Stimulated activated CD4-positive, alpha-beta T cell treated with anti-CD3 and anti-CD28 coated beads, Interleukin-1b, Interleukin-23, amount 100 ng/mL, for 48 hours (primary cell): ENCODE measurements around the gene ZNF808.
"Not testable (repeated sequence)": the region's sequence is repeated elsewhere in the genome, so short reads cannot be mapped to it uniquely, and the experiment has no call there.

Source experiments
- DNase-seq: peaks from one replicate; pipeline ENCODE4 v3.0.0-alpha.2; 2020

The ZNF808 gene

GRCh38 chr19:52601025-52601973, 73.8 kb downstream of the ZNF808 start:
- peak; percentile 92 for DNase-seq

DNA sequence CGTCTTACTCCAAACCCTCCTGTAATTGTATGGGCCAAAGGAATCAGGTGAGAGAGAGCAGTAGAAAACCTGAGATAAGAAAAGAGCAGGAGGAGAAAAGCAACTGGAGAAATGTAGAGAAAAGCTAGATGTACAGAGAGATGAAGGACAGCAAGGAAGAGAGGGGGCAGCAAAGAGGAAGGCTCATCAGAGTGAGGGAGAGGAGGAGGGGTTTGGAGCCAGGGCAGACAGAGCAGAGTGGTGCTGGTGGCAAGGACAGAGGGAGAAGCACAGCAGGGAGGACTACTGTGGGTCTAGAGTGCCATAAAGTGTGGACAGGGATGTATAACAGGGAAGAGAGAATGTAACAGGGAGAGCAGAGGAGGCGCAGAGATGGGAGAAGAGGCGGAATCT, 74.5 kb downstream of the ZNF808 start:
- DNase-seq: not testable (repeated sequence)

- DNase-seq: no peak
Measured at GRCh38 chr19:52602941-52603340, 75.5 kb downstream of the ZNF808 start.

- no peak for DNase-seq
Measured at GRCh38 chr19:52603558-52604207, 76.2 kb downstream of the ZNF808 start.
